Measurements from ENCODE around the gene GNB1L. TPM values are rescaled to one million over a fixed set of nuclear protein-coding genes. Genes with fewer than 3 reads are reported as not detected.

GNB1L gene
- 7.0 and 9.0 TPM in 2 replicates for total RNA-seq

- peaks cover 3% of the 10 kb centered on the region for H3K36me3 ChIP-seq (ENCODE audit: control insufficient read depth, insufficient read depth, low read length)
- no peaks in the 10 kb centered on the region for H3K27me3 ChIP-seq (ENCODE audit: control insufficient read depth, insufficient read depth, low read length)
- peak within 1 kb of the TSS; percentile 83 for H3K4me3 ChIP-seq (ENCODE audit: low read depth, low read length)
- TF ChIP-seq CTCF (IDR thresholded peaks at IDR 0.05; ENCODE audit: insufficient read depth, low read length, poor library complexity, severe bottlenecking) = no peak
- DNase-seq (ENCODE audit: low read depth) = peak; percentile 80
Observed at GRCh38 chr22:19854778-19855503, at the start of gene GNB1L, which contains the start of gene RTL10. Gene GNB1L (minus strand): TSS chr22:19854874. CDS start chr22:19821355, 33,519 bp downstream. Gene RTL10 (minus strand): TSS chr22:19854874. CDS start chr22:19852261, 2,613 bp downstream.

- no peak for DNase-seq (ENCODE audit: low read depth)
- Histone ChIP-seq H3K27me3 (ENCODE audit: control insufficient read depth, insufficient read depth, low read length) (no peaks in the 10 kb centered on the region), H3K36me3 (ENCODE audit: control insufficient read depth, insufficient read depth, low read length) (no peaks in the 10 kb centered on the region), H3K4me3 (ENCODE audit: low read depth, low read length) (no peak overlapping the region)
- no peak for TF ChIP-seq CTCF (IDR thresholded peaks at IDR 0.05; ENCODE audit: insufficient read depth, low read length, poor library complexity, severe bottlenecking)
Observed at GRCh38 chr22:19904174-19904856, 49.6 kb upstream of the GNB1L start.

GRCh38 chr22:19903513-19903912 is 48.8 kb upstream of the GNB1L start:
- no peak for DNase-seq (ENCODE audit: low read depth)
- Histone ChIP-seq H3K27me3 (ENCODE audit: control insufficient read depth, insufficient read depth, low read length) (no peaks in the 10 kb centered on the region), H3K36me3 (ENCODE audit: control insufficient read depth, insufficient read depth, low read length) (no peaks in the 10 kb centered on the region), H3K4me3 (ENCODE audit: low read depth, low read length) (no peak overlapping the region)
- TF ChIP-seq CTCF (IDR thresholded peaks at IDR 0.05; ENCODE audit: insufficient read depth, low read length, poor library complexity, severe bottlenecking) = no peak

GRCh38 chr22:19903031-19903430 is 48.4 kb upstream of the GNB1L start:
- Histone ChIP-seq H3K4me3 (ENCODE audit: low read depth, low read length) (no peak overlapping the region), H3K36me3 (ENCODE audit: control insufficient read depth, insufficient read depth, low read length) (no peaks in the 10 kb centered on the region), H3K27me3 (ENCODE audit: control insufficient read depth, insufficient read depth, low read length) (no peaks in the 10 kb centered on the region)
- no peak for DNase-seq (ENCODE audit: low read depth)
- no peak for TF ChIP-seq CTCF (IDR thresholded peaks at IDR 0.05; ENCODE audit: insufficient read depth, low read length, poor library complexity, severe bottlenecking)

- TF ChIP-seq CTCF (IDR thresholded peaks at IDR 0.05; ENCODE audit: insufficient read depth, low read length, poor library complexity, severe bottlenecking) = no peak
- DNase-seq (ENCODE audit: low read depth) = no peak
- no peaks in the 10 kb centered on the region for H3K27me3 ChIP-seq (ENCODE audit: control insufficient read depth, insufficient read depth, low read length)
- H3K36me3 ChIP-seq (ENCODE audit: control insufficient read depth, insufficient read depth, low read length) = no peaks in the 10 kb centered on the region
- H3K4me3 ChIP-seq (ENCODE audit: low read depth, low read length) = no peak overlapping the region
Observed at GRCh38 chr22:19902245-19902715, 47.6 kb upstream of the GNB1L start.
